ENCODE data around the gene DOCK7. TPM values are rescaled to one million over a fixed set of nuclear protein-coding genes. Genes with fewer than 3 reads are reported as not detected.
"Not testable (repeated sequence)": the region's sequence is repeated elsewhere in the genome, so short reads cannot be mapped to it uniquely, and the experiment has no call there.

DOCK7 gene
- total and polyA plus RNA-seq, 2 of the 8 experiments (the other 6 are each of a cell fraction or from before 2014, with no cell fraction given), result 10.2 to 33.7 TPM

- FAIRE-seq; POLR2A ChIA-PET (ENCODE audit: partially characterized antibody): not testable (repeated sequence)
Observed at GRCh38 chr1:62610588-62610987, 77.6 kb downstream of the DOCK7 start.

More at GRCh38 chr1:62610588-62610987, 77.6 kb downstream of the DOCK7 start:
- H2BK120ac ChIP-seq (replicated peaks; ENCODE audit: low read depth, low read length); H3K14ac ChIP-seq (ENCODE audit: insufficient read length); H3K9ac ChIP-seq (replicated peaks in 1 of 4; ENCODE audit: extremely low read depth in 1 of 4, low read depth in 3 of 4, low read length in 3 of 4); H2BK12ac ChIP-seq (ENCODE audit: low read depth, low read length); CTCF ChIA-PET (ENCODE audit: partially characterized antibody); H3K4ac ChIP-seq (replicated peaks; ENCODE audit: insufficient read length, low read depth, low read length); H4K91ac ChIP-seq (replicated peaks; ENCODE audit: insufficient read length, low read length); H4K20me1 ChIP-seq (replicated peaks in 1 of 2; ENCODE audit: control insufficient read depth in 1 of 2, insufficient read depth in 2 of 2, low read length in 2 of 2); H2BK5ac ChIP-seq (ENCODE audit: low read depth, low read length); H3K36me3 ChIP-seq (ENCODE audit: control insufficient read depth in 2 of 4, insufficient read depth in 4 of 4, low read length in 3 of 4); H3K4me1 ChIP-seq (replicated peaks in 1 of 4; ENCODE audit: control insufficient read depth in 3 of 4, insufficient read depth in 4 of 4, low read length in 3 of 4); H4K5ac ChIP-seq (ENCODE audit: insufficient read length, low read depth, low read length); H2BK15ac ChIP-seq (ENCODE audit: low read length); DNase-seq (ENCODE audit: low read depth in 1 of 2, low spot score in 2 of 2); H3K4me2 ChIP-seq (ENCODE audit: insufficient read depth in 1 of 2, low read depth in 2 of 2, low read length in 2 of 2); H3K79me1 ChIP-seq (ENCODE audit: low read depth, low read length); H3K23ac ChIP-seq (ENCODE audit: insufficient read length); H4K8ac ChIP-seq (ENCODE audit: extremely low read depth, insufficient read depth, low read length); H2AFZ ChIP-seq (ENCODE audit: low read length); H3K23me2 ChIP-seq (ENCODE audit: low read depth, low read length); H3K27ac ChIP-seq (ENCODE audit: low read depth, low read length); H2BK20ac ChIP-seq (ENCODE audit: low read length); H3K18ac ChIP-seq (ENCODE audit: extremely low read depth, low read length); H3K79me2 ChIP-seq (ENCODE audit: control insufficient read depth in 1 of 2, insufficient read depth in 2 of 2, low read length in 2 of 2); H3K27me3 ChIP-seq (replicated peaks in 1 of 4; ENCODE audit: control insufficient read depth in 3 of 4, extremely low read depth in 1 of 4, insufficient read depth in 3 of 4, low read length in 3 of 4); H3K56ac ChIP-seq (replicated peaks; ENCODE audit: insufficient read length, low read depth, low read length); H3K4me3 ChIP-seq (ENCODE audit: extremely low read depth in 1 of 4, insufficient read depth in 2 of 4, low read depth in 3 of 4, low read length in 4 of 4); H3K9me3 ChIP-seq (ENCODE audit: insufficient read depth in 2 of 2, low read depth in 1 of 2, low read length in 1 of 2); H2AK5ac ChIP-seq (ENCODE audit: low read depth, low read length): not testable (repeated sequence)
- WGBS, 2 experiments (ENCODE audit: extremely low coverage in 1 of 2, insufficient coverage in 1 of 2, insufficient read length in 1 of 2, insufficient replicate concordance in 2 of 2, low coverage in 1 of 2, low lambda C conversion rate in 2 of 2, missing lambda C conversion rate in 1 of 2), result 100% methylated on average over 1 of the region's 1 CpG; no CpG with 5 or more reads in 1 of the 2 experiments

Measured in H1 (cell line).